HL-60 (cell line): ENCODE results near the gene PCNX3.

Experiments used
- DNase-seq, 2 experiments: peaks; one replicate each; pipeline ENCODE4 v3.0.0-alpha.2; 2010 to 2020; ENCODE audit warnings: low read depth in 1 of 2, low spot score in 1 of 2
- H3K27ac ChIP-seq: fragments of 250-450 bp; sonication (Bioruptor Pico); replicated peaks from 2 replicates; pipeline ENCODE4 v1.5.1; 2020; ENCODE audit warnings: mild to moderate bottlenecking, moderate library complexity
- H3K27me3 ChIP-seq: fragments of 250-450 bp; sonication (Bioruptor Pico); 2 replicates; pipeline ENCODE4 v1.5.1; 2021; ENCODE audit warnings: mild to moderate bottlenecking, moderate library complexity; ENCODE audit not compliant: insufficient read depth, poor library complexity, severe bottlenecking
- H3K4me3 ChIP-seq: replicated peaks from 2 replicates; pipeline ENCODE4 v1.5.1; 2011; ENCODE audit warnings: mild to moderate bottlenecking, control low read depth, low read length; ENCODE audit not compliant: insufficient read depth
- CTCF ChIP-seq: IDR thresholded peaks from one replicate; pipeline ENCODE4 v1.5.1; 2011; ENCODE audit warnings: low read length, control low read depth, inconsistent platforms; ENCODE audit not compliant: insufficient read depth
- GABPA ChIP-seq: IDR thresholded peaks from 2 replicates; pipeline ENCODE4 v1.6.1; 2012; ENCODE audit warnings: low read depth
- POLR2AphosphoS5 ChIP-seq: IDR thresholded peaks from 2 replicates; pipeline ENCODE4 v1.6.1; 2012; ENCODE audit warnings: low read depth
- REST ChIP-seq: IDR thresholded peaks from 2 replicates; pipeline ENCODE4 v1.6.1; 2012; ENCODE audit warnings: low read depth; ENCODE audit not compliant: insufficient replicate concordance
- SPI1 ChIP-seq: IDR thresholded peaks from 2 replicates; pipeline ENCODE4 v1.6.1; 2012; ENCODE audit warnings: low read depth, mild to moderate bottlenecking, borderline replicate concordance

The PCNX3 gene

GRCh38 chr11:65653229-65654225 is 38.0 kb downstream of the PCNX3 start:
- no peaks in the 10 kb centered on the region for H3K27me3 ChIP-seq
- peak overlapping the region; percentile 12 for H3K4me3 ChIP-seq
- H3K27ac ChIP-seq: peak overlapping the region; percentile 80
- DNase-seq: no peak
- TF ChIP-seq POLR2AphosphoS5 (0 out of 2 replicates have a peak, but pooled peaks have one; percentile 17), CTCF (no peak)

GRCh38 chr11:65654375-65655349 is 39.1 kb downstream of the PCNX3 start:
- no peak overlapping the region for H3K27ac ChIP-seq

DNA sequence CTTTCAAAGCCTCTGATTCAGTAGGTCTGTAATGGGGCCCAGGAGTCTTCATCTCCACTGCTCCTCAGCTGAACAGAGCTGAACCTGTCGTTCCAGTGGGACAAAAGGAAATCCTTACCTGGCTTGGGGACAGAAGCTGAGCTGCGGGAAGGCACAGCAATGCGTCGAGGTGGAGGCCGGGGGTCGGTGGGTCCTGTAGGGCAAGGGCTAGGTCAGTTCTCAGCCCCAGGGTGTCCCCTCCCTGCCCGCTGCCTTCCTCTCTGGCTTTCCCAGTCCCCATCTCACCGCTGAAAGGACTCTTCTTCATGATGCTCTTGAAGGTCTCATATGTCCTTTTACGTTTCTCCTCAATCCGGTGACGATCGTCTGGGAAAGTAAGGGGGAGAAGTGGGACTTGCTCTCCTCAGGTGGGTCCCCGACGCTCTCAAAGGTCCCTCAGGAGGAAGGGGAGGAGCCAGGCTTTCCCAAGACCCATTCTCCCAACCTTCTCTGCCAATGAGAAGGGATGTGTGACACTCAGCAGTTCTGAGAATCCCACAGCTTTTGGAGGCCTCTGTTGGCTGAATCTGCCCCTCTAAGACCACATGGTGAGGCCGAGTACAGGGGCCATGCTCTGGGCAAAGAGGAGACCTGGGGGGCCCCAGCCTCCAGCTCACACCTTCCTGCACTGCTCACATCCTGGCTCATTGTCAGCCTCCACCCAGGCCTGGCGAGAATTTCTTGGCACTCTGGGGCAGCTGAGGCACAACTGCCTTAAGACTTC is 40.2 kb downstream of the PCNX3 start:
- Histone ChIP-seq H3K27me3 (no peaks in the 10 kb centered on the region), H3K4me3 (no peak overlapping the region), H3K27ac (no peak overlapping the region)
- no peak for DNase-seq
- TF ChIP-seq SPI1 (no peak), CTCF (no peak), POLR2AphosphoS5 (no peak), GABPA (no peak), REST (no peak)

More at GRCh38 chr11:65654375-65655349, 39.1 kb downstream of the PCNX3 start:
- Histone ChIP-seq H3K27me3 (no peaks in the 10 kb centered on the region), H3K4me3 (no peak overlapping the region)
- DNase-seq: no peak
- TF ChIP-seq POLR2AphosphoS5: 0 out of 2 replicates have a peak, but pooled peaks have one; percentile 20
- TF ChIP-seq GABPA: no peak

- no peak for TF ChIP-seq GABPA
- TF ChIP-seq REST: no peak
- no peak for TF ChIP-seq POLR2AphosphoS5
- no peak for TF ChIP-seq SPI1
- no peak for TF ChIP-seq CTCF
- Histone ChIP-seq H3K27ac (no peak overlapping the region), H3K4me3 (no peak overlapping the region), H3K27me3 (no peaks in the 10 kb centered on the region)
- no peak for DNase-seq
These were observed 41.9 kb downstream of the PCNX3 start for GRCh38 chr11:65657426-65657825.
